Stimulated activated CD8-positive, alpha-beta memory T cell treated with anti-CD3 and anti-CD28 coated beads, Interleukin-12 subunit alpha, Interleukin-12 subunit beta, amount 100 ng/mL, for 4 hours (primary cell): ENCODE measurements around the gene SLC9A3.
"Not testable (repeated sequence)": the region's sequence is repeated elsewhere in the genome, so short reads cannot be mapped to it uniquely, and the experiment has no call there.

ENCODE experiments used
- DNase-seq: peaks from one replicate; pipeline ENCODE4 v3.0.0-alpha.2; 2020; ENCODE audit warnings: low read depth

SLC9A3 gene

GRCh38 chr5:524973-525761, 918 bp upstream of the SLC9A3 start:
- DNase-seq: no peak

DNA sequence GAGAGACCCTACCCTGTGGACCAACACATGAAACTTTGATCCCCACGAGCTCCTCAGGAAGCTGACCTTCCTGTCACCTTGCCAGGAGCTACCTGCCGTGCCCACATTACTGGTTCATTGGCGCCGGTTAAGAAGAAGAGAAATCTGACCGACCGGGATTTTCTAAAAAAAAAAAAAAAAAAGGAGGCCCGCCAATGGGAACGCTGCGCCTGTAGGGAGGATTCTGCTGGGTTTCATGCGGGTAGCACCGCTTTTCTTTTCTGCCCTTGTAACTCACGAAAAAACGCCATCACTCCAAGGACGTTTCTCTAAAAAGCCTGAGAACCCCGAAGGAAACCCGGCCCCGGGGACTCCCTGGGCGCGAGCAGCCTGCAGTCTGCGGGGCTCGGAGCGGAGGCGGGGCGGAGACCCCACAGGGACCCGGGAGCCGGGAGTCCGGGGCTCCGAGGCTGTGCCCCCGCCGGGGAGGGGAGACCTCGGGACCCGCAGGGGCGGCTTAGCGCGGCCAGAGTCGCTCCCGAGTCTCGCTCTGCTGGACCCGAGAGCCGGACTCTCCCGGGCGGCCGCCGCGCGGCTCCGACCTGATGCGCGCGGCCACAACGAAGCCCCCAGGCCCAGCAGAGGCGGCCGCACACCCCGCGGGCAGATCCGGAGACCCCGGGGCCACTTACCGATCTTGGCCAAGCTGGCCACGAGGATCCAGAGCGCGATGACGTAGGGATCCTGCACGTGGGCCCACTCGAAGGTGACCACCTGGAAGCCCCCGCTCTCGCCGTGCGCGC, 617 bp downstream of the SLC9A3 start:
- no peak for DNase-seq

DNA sequence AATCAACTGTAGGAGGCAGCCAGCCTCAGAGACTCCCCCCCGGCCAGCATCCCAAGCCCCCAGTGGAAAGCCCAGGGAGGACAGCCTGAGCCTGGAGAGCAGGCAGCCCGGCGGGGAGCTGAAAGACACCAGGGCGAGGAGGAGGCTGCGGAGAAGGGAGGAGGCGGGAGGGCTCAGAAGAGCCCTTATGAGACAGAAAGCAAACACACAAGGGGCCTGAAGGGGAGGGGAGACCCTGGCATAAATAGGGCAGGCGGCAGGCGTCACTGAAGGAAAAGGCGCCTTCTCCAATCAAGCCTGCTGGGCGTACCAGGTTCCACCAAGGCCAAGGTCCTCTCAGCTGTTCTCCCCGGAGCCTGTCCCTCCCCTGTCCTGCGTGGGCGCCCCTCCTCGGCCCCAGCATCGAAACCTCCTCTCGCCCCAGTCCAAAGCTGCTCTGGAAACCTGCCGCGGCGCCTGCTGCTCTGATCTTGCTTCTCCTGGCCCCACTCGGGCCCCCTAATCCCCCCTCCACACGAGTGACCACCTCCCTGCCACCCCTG, 1.3 kb downstream of the SLC9A3 start:
- DNase-seq: no peak

DNA sequence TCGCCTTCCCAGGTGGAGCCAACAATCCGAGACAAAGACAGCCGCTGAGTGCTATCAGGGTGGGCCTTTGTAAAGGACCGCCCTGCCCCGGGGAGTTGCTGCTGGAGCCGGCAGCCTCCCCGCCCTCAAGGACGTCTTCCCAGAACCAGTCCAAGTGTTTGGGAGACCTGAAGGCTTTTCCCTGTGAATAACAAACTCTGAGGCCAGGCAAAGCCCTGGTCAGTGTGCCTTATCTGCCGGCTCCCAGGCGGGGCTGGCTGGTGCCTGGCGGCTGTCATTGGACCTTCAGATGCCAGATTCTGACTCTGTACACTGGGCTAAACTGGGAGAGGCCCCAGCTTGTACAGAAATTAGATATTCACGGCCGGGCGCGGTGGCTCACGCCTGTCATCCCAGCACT, 2.1 kb downstream of the SLC9A3 start:
- no peak for DNase-seq

DNA sequence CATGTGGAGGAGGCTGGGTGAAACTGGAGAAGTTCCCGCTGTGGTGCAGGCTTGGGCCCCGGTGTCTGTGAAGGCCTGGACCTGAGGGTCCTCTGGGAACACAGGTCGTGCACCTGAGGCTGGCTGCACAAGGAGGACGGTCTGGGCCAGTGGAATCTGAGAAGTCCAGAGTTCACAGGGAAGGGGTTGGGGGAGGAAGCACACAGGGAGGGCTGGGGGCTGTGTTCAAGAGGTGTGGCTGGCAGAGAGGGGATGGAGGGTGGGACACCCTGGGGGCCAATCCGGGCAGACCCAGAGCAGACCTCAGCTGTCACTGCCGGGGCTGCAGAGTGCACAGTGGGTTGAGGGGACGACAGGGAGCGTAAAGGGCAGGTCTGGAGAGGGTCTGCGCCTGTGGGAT, 2.6 kb downstream of the SLC9A3 start:
- DNase-seq: no peak

DNA sequence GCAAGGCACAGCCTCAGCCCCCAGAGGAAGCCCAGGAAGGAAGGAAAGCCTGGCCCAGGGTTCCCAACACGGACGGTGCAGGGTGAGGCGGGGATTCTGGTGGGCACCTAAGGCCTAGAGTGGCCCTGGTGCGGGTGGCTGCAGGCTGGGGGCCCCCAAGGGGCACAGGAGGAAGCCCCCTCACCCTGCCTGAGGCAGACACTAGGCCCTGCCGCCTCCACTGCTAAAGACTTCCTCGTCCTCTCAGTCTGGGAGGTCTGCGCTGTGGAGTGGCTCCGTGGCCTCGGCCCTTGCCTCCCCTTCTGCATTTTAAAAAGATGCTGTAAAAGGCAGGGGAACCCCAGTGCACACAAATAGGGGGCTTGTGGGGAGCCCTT, 3.4 kb downstream of the SLC9A3 start:
- no peak for DNase-seq

DNA sequence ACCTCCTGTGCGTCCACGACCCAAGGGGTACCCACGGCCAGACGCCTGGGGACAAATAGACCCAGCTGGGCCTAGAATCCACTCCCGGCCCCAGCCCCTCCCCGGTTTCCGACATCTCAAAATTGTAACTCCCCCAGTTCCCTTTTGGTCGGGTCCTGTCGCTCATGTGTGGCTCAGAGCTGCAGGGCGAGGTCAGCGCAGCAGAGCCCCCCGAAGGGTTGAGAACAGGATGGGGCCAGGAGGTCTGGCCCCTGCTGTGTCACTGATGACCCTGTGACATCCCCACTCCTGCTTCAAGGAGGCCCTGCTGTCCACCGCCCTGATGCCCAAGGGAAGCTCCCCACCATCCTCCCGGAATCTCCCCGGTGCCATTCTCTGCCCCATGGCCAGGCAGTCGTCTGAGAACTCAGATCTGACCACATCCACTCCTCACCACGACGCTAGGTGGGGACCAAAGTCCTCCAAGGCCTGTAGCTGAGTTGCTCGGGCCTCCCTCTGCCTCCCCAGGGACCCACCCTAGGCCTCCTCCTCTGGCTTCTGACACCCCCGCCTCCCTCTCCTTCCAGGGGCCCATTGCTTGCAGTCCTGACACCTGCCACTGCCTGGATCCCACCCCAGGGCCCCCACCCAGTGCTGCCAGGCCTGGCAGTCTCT, 3.9 kb downstream of the SLC9A3 start:
- no peak for DNase-seq

DNA sequence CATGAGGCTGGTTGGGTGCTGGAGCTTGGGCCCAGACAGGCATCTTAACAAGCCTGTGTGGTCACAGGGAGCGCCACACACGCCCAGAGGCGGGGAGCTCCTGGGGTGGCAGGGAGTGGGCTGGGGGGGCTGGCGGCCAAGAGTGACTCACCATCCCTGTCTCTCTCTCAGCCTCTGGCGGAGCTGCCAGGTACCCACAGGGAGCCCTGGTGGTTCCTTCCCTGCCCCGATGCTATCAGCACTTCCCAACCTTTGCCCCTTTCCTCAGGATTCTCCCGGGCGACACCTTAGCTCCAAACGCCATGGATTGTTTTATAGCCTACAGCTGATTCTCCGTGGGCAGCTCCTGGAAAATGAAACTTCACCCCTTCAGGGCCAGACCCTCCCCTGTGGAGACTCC, 5.5 kb downstream of the SLC9A3 start:
- DNase-seq: no peak

GRCh38 chr5:517535-518100, 6.6 kb downstream of the SLC9A3 start:
- no peak for DNase-seq

GRCh38 chr5:516980-517379, 7.3 kb downstream of the SLC9A3 start:
- no peak for DNase-seq

- no peak for DNase-seq
These were observed 7.8 kb downstream of the SLC9A3 start for GRCh38 chr5:516338-516925.

DNA sequence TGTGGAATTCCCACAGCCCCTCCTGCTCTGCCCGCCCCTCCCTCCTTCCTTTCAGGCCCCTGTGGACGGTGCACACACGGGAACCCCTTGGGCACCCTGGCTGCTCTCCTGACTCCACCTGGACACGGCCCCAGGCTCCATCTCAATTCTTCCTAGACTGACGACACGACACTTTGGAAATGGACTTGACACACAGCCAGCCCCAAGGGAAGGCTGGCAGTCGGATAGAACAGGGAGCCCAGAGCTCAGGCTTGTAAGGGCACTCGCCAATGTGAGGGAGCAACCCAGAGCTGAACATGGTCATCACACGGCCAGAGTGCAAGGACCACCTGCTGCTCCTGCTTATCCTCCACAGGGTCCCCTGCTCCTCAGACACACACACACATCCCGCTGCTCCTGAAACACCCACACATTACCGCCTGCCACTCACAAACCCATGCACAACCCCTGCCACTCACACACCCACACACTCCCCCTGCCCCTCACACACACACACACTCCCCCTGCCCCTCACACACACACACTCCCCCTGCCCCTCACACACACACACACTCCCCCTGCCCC, 8.9 kb downstream of the SLC9A3 start:
- no peak for DNase-seq

GRCh38 chr5:514673-515072, 9.6 kb downstream of the SLC9A3 start:
- no peak for DNase-seq

DNA sequence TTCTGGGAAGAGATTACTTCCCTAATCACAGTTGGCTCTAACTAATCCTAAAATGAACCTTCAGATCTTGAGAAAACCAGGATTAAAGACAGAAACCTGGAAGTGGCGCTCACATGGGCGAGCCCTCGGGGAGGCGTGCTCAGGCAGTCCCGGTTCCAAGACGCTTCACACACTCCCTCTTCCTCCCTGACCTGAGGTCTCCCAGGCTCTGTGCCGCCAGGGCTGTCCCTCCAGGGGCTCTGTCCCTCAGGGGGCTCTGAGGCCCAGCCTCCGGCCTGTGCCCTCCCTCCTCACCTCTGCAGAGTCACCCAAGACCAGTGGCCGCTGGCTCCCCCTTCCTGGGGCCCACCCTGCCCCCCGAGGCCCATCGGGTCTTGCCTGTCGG, 10.2 kb downstream of the SLC9A3 start:
- no peak for DNase-seq

DNA sequence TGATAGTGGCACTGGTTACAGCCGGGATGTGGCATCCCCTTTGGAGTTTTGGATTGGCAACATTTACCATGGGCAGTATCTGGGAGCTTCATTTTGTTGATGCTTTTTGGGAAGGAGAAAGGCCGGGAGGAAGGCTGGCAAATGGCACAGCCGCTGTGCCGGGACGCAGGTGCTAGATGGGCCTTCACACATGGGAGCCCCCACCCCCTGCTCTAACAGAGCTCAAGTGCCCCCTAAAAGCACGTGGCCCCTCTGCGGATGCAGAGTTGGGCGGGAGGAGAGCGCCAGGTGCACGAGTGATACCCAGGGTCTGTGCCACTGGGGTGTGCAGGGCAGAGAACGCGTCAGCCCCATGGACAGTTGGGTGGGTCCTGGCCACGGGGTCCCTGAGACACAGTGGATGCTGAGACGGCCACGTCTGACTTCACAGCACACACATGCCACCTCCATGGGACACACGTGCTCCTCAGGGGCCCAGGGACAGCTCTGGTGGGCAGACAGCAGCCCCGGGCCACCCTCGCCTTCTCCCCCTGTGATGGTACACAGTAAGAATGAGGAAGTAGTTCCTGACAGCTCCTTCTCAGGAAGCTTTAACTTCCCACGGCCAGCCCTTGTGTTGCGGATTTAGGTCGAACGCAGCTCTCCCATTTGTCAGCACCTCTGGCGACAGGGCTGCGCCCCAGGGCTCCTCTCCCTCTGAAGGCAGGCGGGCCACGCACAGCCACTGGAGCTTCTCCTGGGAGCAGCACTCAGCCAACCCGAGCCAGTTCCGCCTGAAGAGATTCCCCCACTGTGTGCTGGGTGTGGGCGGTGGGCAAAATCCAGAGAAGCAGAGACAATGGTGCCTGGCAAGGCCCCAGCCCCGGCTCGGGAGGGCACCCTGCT, 10.8 kb downstream of the SLC9A3 start:
- DNase-seq: no peak

DNA sequence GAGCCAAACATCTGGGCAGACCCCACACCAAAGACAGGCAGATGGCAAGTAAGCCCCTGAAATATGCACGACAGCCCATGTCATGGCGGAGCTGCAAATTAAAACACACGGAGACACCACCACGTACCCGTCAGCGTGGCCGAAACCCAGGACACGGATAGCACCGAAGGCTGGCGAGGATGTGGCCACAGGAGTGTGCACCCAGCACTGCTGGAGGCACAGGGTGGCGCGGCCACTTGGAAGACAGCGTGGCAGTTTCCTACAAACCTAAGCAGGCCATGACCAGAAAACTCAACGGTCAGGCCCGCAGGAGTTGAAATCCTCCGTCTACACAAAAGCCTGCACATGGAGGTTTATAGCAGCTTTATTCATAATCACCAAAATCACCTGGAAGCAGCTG, 12.8 kb downstream of the SLC9A3 start:
- DNase-seq: no peak

GRCh38 chr5:510521-510920, 13.7 kb downstream of the SLC9A3 start:
- no peak for DNase-seq

GRCh38 chr5:509611-510185, 14.6 kb downstream of the SLC9A3 start:
- DNase-seq: no peak

GRCh38 chr5:507986-508575, 16.2 kb downstream of the SLC9A3 start:
- not testable (repeated sequence) for DNase-seq

DNA sequence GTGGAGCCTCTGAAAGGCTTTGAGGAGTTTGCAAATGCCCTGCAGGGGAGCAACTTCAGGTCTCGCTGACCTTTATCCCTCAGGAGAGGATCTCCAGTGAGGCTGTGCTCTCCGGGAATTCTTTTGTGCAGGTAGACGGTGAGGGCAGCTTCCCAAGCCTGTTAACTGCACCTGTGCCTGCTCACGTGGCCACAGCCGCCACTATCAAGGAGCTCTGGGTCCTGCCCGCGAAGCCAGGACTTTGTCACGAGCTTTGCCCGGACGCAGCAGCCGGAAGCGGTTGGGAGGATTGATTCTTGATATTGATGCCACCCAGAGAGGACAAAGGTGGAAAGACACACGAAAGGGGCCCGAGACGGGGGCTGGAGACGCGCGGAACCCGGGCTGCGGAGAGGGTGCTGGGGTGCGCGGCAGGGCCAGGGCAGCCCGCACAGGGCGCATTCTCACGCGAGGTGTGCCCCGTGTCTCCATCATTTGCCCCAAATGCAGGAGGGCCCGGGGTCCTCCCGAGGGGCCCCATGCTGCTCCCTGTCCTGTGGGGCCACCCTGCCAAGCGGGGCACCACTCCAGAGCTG, 18.2 kb downstream of the SLC9A3 start:
- DNase-seq: no peak
